HepG2 (cell line): ENCODE data around the gene SOX13. TPM values are rescaled to one million over a fixed set of nuclear protein-coding genes. Genes with fewer than 3 reads are reported as not detected.

Experiments
- ATAC-seq: fragments of 200-7000 bp; cut with Tn5 transposase; 3 replicates; pipeline ENCODE4 v1.9.1; 2020; ENCODE audit warnings: mild to moderate bottlenecking, moderate library complexity
- BruUV-seq: library from RNA; stranded (reverse); fragments of 400-500 nt; replicated peaks from 2 replicates; lab custom pipeline; 2021; lab: Mats Ljungman, UMichigan
- CTCF ChIA-PET: fragments of 300-600 bp; formaldehyde crosslinking; extraction: SDS; loops from one replicate; lab custom pipeline; 2021; ENCODE audit warnings: low total read pairs, inconsistent platforms, low intra/inter-chr PET ratio; lab: Yijun Ruan, JAX
- POLR2A ChIA-PET: fragments of 350-600 bp; sonication (Branson Sonifier 250); formaldehyde crosslinking; loops from one replicate; lab custom pipeline; 2020; ENCODE audit warnings: antibody characterized with exemption, inconsistent platforms; lab: Yijun Ruan, JAX
- DNase-seq: peaks from one replicate; pipeline ENCODE4 v3.0.0-alpha.2; 2015; ENCODE audit warnings: low spot score
- FAIRE-seq: peaks from 3 replicates; lab custom pipeline; 2011; peaks lifted over from hg19 to GRCh38; lab: Jason Lieb, UNC
- H2AFZ ChIP-seq: one replicate; pipeline ENCODE4 v1.6.1; 2011; ENCODE audit warnings: low read length, inconsistent platforms
- H3K27ac ChIP-seq: fragments of 300-600 bp; 3 replicates; pipeline ENCODE4 v1.8.0; 2011; ENCODE audit warnings: mixed run types, mild to moderate bottlenecking, mixed read lengths, low read length, inconsistent platforms; ENCODE audit not compliant: insufficient read depth; ENCODE audit errors: extremely low read length
- H3K27me3 ChIP-seq, 2 experiments: fragments of 200-600 bp in 1 of 2; 2 replicates in 1 of 2; 3 replicates in 1 of 2; pipeline versions ENCODE4 v1.6.0 to v1.8.0; 2011; ENCODE audit warnings: low read length in 2 of 2, mild to moderate bottlenecking in 2 of 2, moderate library complexity in 2 of 2, inconsistent platforms in 1 of 2; ENCODE audit not compliant: insufficient read depth in 2 of 2, control insufficient read depth in 1 of 2
- H3K36me3 ChIP-seq, 2 experiments: fragments of 200-600 bp in 1 of 2; replicated peaks in 1 of 2; 2 replicates in 1 of 2; 3 replicates in 1 of 2; pipeline versions ENCODE4 v1.5.1 to v1.8.0; 2011; ENCODE audit warnings: low read length in 2 of 2, inconsistent platforms in 1 of 2; ENCODE audit not compliant: insufficient read depth in 2 of 2, control insufficient read depth in 1 of 2
- H3K4me1 ChIP-seq: 2 replicates; pipeline ENCODE4 v1.5.1; 2012; ENCODE audit warnings: low read length, inconsistent platforms; ENCODE audit not compliant: insufficient read depth
- H3K4me2 ChIP-seq: 2 replicates; pipeline ENCODE4 v1.6.0; 2011; ENCODE audit warnings: low read depth, low read length, inconsistent platforms
- H3K4me3 ChIP-seq, 3 experiments: fragments of 200-600 bp in 1 of 3; sonication (generic), shearing (Covaris generic) in 1 of 3; replicated peaks in 1 of 3; 2 replicates each; pipeline ENCODE4 v1.5.1; 2011 to 2016; ENCODE audit warnings: low read length in 3 of 3, inconsistent platforms in 2 of 3, low read depth in 2 of 3, mild to moderate bottlenecking in 2 of 3, control low read depth in 1 of 3, mixed read lengths in 1 of 3; ENCODE audit not compliant: insufficient read depth in 1 of 3
- H3K79me2 ChIP-seq: one replicate; pipeline ENCODE4 v1.6.1; 2011; ENCODE audit warnings: low read length, inconsistent platforms; ENCODE audit not compliant: insufficient read depth
- H3K9ac ChIP-seq: 2 replicates; pipeline ENCODE4 v1.6.0; 2011; ENCODE audit warnings: mild to moderate bottlenecking, low read depth, low read length, inconsistent platforms; ENCODE audit not compliant: insufficient read depth
- H3K9me3 ChIP-seq: 2 replicates; pipeline ENCODE4 v1.5.1; 2012; ENCODE audit warnings: mild to moderate bottlenecking, low read length
- H4K20me1 ChIP-seq: 2 replicates; pipeline ENCODE4 v1.6.0; 2011; ENCODE audit warnings: inconsistent platforms, mild to moderate bottlenecking, low read length, moderate library complexity; ENCODE audit not compliant: insufficient read depth
- CC2D1A ChIP-seq: sonication (generic); formaldehyde crosslinking; IDR thresholded peaks from 2 replicates; pipeline ENCODE4 v1.8.1; 2023; ENCODE audit warnings: mild to moderate bottlenecking, missing genetic modification reagents
- EP300 ChIP-seq, 3 experiments: sonication (generic) in 1 of 3; formaldehyde crosslinking in 1 of 3; IDR thresholded peaks; 2 replicates each; pipeline versions ENCODE4 v1.5.1 to v1.6.1; 2011 to 2020; ENCODE audit warnings: low read depth in 2 of 3, low read length in 2 of 3, borderline replicate concordance in 1 of 3, improper control_type of control experiment in 1 of 3, mild to moderate bottlenecking in 1 of 3, missing genetic modification reagents in 1 of 3, moderate library complexity in 1 of 3
- FIP1L1 ChIP-seq: fragments of 200-400 bp; formaldehyde crosslinking; IDR thresholded peaks from 2 replicates; pipeline ENCODE4 v1.6.1; 2018; ENCODE audit warnings: low read depth, mild to moderate bottlenecking, low read length, moderate library complexity, borderline replicate concordance; ENCODE audit not compliant: insufficient read depth
- IRF2 ChIP-seq: IDR thresholded peaks from 2 replicates; pipeline ENCODE4 v1.6.1; 2018; ENCODE audit warnings: missing genetic modification reagents, missing compliant biosample characterization
- LCORL ChIP-seq, 2 experiments: fragments of 450-650 bp in 1 of 2; sonication (generic) in 1 of 2; formaldehyde crosslinking in 1 of 2; IDR thresholded peaks; 2 replicates each; pipeline versions ENCODE4 v1.5.0 to v1.6.1; 2017 to 2020; ENCODE audit warnings: antibody characterized with exemption in 1 of 2, missing genetic modification reagents in 1 of 2
- SRSF4 ChIP-seq: fragments of 200-400 bp; formaldehyde crosslinking; IDR thresholded peaks from one replicate; pipeline ENCODE4 v1.6.1; 2018; ENCODE audit warnings: mild to moderate bottlenecking, low read depth, low read length, moderate library complexity; ENCODE audit not compliant: poor library complexity, severe bottlenecking
- ZNF30 ChIP-seq: sonication (generic); formaldehyde crosslinking; IDR thresholded peaks from 2 replicates; pipeline ENCODE4 v1.5.0; 2020; ENCODE audit warnings: mild to moderate bottlenecking, missing genetic modification reagents
- ZNF317 ChIP-seq: sonication (generic); formaldehyde crosslinking; IDR thresholded peaks from 2 replicates; pipeline ENCODE4 v1.5.0; 2020; ENCODE audit warnings: mild to moderate bottlenecking, missing genetic modification reagents
- ZNF746 ChIP-seq: sonication (generic); formaldehyde crosslinking; IDR thresholded peaks from 2 replicates; pipeline ENCODE4 v1.8.0; 2022; ENCODE audit warnings: mild to moderate bottlenecking, missing genetic modification reagents
- ZNF775 ChIP-seq: sonication (generic); formaldehyde crosslinking; IDR thresholded peaks from 2 replicates; pipeline ENCODE4 v1.4.0; 2020; ENCODE audit warnings: missing genetic modification reagents, mild to moderate bottlenecking, moderate library complexity, borderline replicate concordance
- ZNF878 ChIP-seq: sonication (generic); formaldehyde crosslinking; IDR thresholded peaks from 2 replicates; pipeline ENCODE4 v1.8.1; 2023; ENCODE audit warnings: mild to moderate bottlenecking, missing genetic modification reagents, moderate library complexity
- WGBS: methylation state at CpG from one replicate; pipeline ENCODE4 v1.1.6; 2017; ENCODE audit warnings: low lambda C conversion rate; 5-methylcytosine and 5-hydroxymethylcytosine counted together
- in situ Hi-C: cut with HindIII; loops from 2 replicates; pipeline ENCODE4 v1.10.0; 2017; ENCODE audit warnings: low pct_unique_long_range_greater_than_20kb; ENCODE audit not compliant: extremely low pct_ligation_motif_present
- intact Hi-C: fragments of 100-400 bp; cut with micrococcal nuclease; formaldehyde crosslinking; loops from one replicate; pipeline ENCODE4 v1.10.0; 2022; ENCODE audit not compliant: unreplicated experiment
- polyA plus RNA-seq, 8 experiments: library from polyadenylated mRNA; depleted of rRNA in 3 of 8; stranded (reverse) in 7 of 8; unstranded in 1 of 8; fragments of >200 nt; fragmentation: Illumina TruSeq in 4 of 8; extraction: Trizol in 4 of 8; gene quantifications; 2 replicates each; pipeline versions ENCODE4 v1.2.1 to v1.2.3, GENCODE V29; 2011 to 2016; ENCODE audit warnings: low read depth in 4 of 8, missing spikeins in 1 of 8, mixed read lengths in 1 of 8; ENCODE audit not compliant: insufficient read depth in 1 of 8
- total RNA-seq, 5 experiments: library from RNA; depleted of rRNA; stranded (reverse); fragments of >200 nt; fragmentation: Illumina TruSeq; extraction: Trizol; gene quantifications; 2 replicates each; pipeline ENCODE4 v1.2.3, GENCODE V29; 2016; ENCODE audit warnings: low read depth in 1 of 5
- TF ChIP-seq, protein P1 (sequence below): sonication (generic); formaldehyde crosslinking; conservative IDR thresholded peaks from 2 replicates; pipeline ENCODE4 v1.4.0; 2020; ENCODE audit warnings: missing genetic modification reagents
- TF ChIP-seq, protein P2 (sequence below): sonication (generic); formaldehyde crosslinking; IDR thresholded peaks from 2 replicates; pipeline ENCODE4 v1.8.0; 2022; ENCODE audit warnings: missing genetic modification reagents, mild to moderate bottlenecking, borderline replicate concordance

SOX13 gene
- total and polyA plus RNA-seq, 2 of the 13 experiments (the other 11 are each of a cell fraction or from before 2014, with no cell fraction given) = 13.3 to 15.8 TPM

DNA sequence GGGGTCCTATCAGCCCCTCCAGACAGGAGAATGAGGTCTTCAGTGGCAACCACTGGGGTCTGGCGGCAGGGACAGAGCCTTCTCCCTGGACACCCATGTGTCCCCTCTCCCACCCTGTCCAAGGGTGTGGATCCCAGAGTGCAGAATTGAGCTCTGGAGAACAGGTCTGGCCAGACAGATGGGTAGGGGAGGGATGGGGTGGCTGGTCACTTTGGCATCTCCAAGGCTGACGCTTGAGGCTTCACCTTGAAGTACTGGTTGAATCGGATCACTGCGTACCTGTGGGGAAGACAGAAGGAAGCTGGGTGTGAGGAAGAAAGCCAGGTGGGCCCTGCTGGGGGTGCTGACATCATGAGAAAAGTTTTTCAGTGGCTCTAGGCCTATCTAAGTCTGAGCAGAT, 59.1 kb downstream of the SOX13 start:
- 100% methylated on average over 4 of the region's 4 CpGs for WGBS
- Histone ChIP-seq H3K27ac (no peak overlapping the region), H3K36me3 (peaks cover under 1 to 2% of the 10 kb centered on the region in 2 experiments; a peak in 3 of 5 replicates), H3K9ac (no peak overlapping the region), H3K9me3 (no peaks in the 10 kb centered on the region), H2AFZ (no peak overlapping the region), H3K4me2 (no peak overlapping the region), H3K27me3 (no peaks in the 10 kb centered on the region), H3K79me2 (no peaks in the 10 kb centered on the region), H3K4me1 (peaks cover 34% of the 10 kb centered on the region), H3K4me3 (no peak overlapping the region), H4K20me1 (no peaks in the 10 kb centered on the region)
- CTCF ChIA-PET = no interaction called here
- BruUV-seq = no TSS peak
- ATAC-seq = no peak
- TF ChIP-seq, protein P1, sequence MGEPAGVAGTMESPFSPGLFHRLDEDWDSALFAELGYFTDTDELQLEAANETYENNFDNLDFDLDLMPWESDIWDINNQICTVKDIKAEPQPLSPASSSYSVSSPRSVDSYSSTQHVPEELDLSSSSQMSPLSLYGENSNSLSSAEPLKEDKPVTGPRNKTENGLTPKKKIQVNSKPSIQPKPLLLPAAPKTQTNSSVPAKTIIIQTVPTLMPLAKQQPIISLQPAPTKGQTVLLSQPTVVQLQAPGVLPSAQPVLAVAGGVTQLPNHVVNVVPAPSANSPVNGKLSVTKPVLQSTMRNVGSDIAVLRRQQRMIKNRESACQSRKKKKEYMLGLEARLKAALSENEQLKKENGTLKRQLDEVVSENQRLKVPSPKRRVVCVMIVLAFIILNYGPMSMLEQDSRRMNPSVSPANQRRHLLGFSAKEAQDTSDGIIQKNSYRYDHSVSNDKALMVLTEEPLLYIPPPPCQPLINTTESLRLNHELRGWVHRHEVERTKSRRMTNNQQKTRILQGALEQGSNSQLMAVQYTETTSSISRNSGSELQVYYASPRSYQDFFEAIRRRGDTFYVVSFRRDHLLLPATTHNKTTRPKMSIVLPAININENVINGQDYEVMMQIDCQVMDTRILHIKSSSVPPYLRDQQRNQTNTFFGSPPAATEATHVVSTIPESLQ (CRISPR knock-in tag) = no peak
- TF ChIP-seq CC2D1A (no peak), ZNF878 (CRISPR knock-in tag) (no peak), ZNF775 (no peak), IRF2 (CRISPR knock-in tag) (no peak), LCORL (IDR thresholded peaks at IDR 0.05) (no peak), LCORL (CRISPR knock-in tag; IDR thresholded peaks at IDR 0.05) (no peak), SRSF4 (no peak), ZNF746 (CRISPR knock-in tag) (no peak), EP300 (IDR thresholded peaks at IDR 0.05; ENCODE audit: low read depth in 2 of 2, low read length in 2 of 2) (no peak), EP300 (CRISPR knock-in tag; IDR thresholded peaks at IDR 0.05; ENCODE audit: borderline replicate concordance) (no peak), ZNF30 (CRISPR knock-in tag) (no peak), FIP1L1 (no peak), ZNF317 (no peak)
- TF ChIP-seq, protein P2, sequence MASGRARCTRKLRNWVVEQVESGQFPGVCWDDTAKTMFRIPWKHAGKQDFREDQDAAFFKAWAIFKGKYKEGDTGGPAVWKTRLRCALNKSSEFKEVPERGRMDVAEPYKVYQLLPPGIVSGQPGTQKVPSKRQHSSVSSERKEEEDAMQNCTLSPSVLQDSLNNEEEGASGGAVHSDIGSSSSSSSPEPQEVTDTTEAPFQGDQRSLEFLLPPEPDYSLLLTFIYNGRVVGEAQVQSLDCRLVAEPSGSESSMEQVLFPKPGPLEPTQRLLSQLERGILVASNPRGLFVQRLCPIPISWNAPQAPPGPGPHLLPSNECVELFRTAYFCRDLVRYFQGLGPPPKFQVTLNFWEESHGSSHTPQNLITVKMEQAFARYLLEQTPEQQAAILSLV (CRISPR knock-in tag) = no peak
- POLR2A ChIA-PET = interaction anchor here (4.8 kb wide), 1 partner anchor 58 kb away, joined by 31 read pairs; the partner anchor contains the start of gene SOX13
- no peak for FAIRE-seq
- in situ Hi-C loops (no loop called here), intact Hi-C loops (no loop called here)
- no peak for DNase-seq
